GM18520 (cell line): ENCODE measurements around the gene HMX1.

ENCODE experiments used
- ATAC-seq: cut with Tn5 transposase; IDR thresholded peaks from one replicate; pipeline ENCODE4 v1.9.1; 2021; ENCODE audit not compliant: unreplicated experiment

The HMX1 gene

GRCh38 chr4:8869002-8869897 lies 2.4 kb downstream of the HMX1 start:
- ATAC-seq: no peak

- no peak for ATAC-seq
These were observed 3.2 kb downstream of the HMX1 start for GRCh38 chr4:8868321-8869001.

- ATAC-seq: no peak
These were observed 3.9 kb downstream of the HMX1 start for GRCh38 chr4:8867624-8868320.

- ATAC-seq: no peak
These were observed 4.6 kb downstream of the HMX1 start for GRCh38 chr4:8866828-8867623.

GRCh38 chr4:8866421-8866820 lies 5.2 kb downstream of the HMX1 start:
- ATAC-seq: no peak

- ATAC-seq: no peak
These were observed 5.8 kb downstream of the HMX1 start for GRCh38 chr4:8865681-8866310.

- no peak for ATAC-seq
These were observed 6.5 kb downstream of the HMX1 start for GRCh38 chr4:8864912-8865680.

GRCh38 chr4:8863686-8864682 lies 7.7 kb downstream of the HMX1 start:
- ATAC-seq: no peak

- no peak for ATAC-seq
These were observed 8.6 kb downstream of the HMX1 start for GRCh38 chr4:8862800-8863685.

GRCh38 chr4:8862334-8862733 lies 9.3 kb downstream of the HMX1 start:
- no peak for ATAC-seq

GRCh38 chr4:8861576-8862295 lies 9.9 kb downstream of the HMX1 start:
- no peak for ATAC-seq

- ATAC-seq: no peak
These were observed 10.6 kb downstream of the HMX1 start for GRCh38 chr4:8860892-8861575.

- no peak for ATAC-seq
These were observed 11.3 kb downstream of the HMX1 start for GRCh38 chr4:8860096-8860891.

- no peak for ATAC-seq
These were observed 12.0 kb downstream of the HMX1 start for GRCh38 chr4:8859550-8860095.

- ATAC-seq: no peak
These were observed 12.9 kb downstream of the HMX1 start for GRCh38 chr4:8858701-8859210.
